HAP-1 (cell line): Measurements from ENCODE around the gene SLMAP.
"Not testable (repeated sequence)": the region's sequence is repeated elsewhere in the genome, so short reads cannot be mapped to it uniquely, and the experiment has no call there.

Experiments
- DNase-seq, 2 experiments: peaks; one replicate each; pipeline ENCODE4 v3.0.0-alpha.2; 2016 to 2020; ENCODE audit warnings: low spot score in 2 of 2
- H3K27me3 ChIP-seq: fragments of 250-450 bp; sonication (Bioruptor Pico); 2 replicates; pipeline ENCODE4 v1.5.1; 2020; ENCODE audit warnings: low read depth, mild to moderate bottlenecking, moderate library complexity
- H3K36me3 ChIP-seq: fragments of 250-450 bp; sonication (Bioruptor Pico); replicated peaks from 2 replicates; pipeline ENCODE4 v1.5.1; 2020; ENCODE audit warnings: mild to moderate bottlenecking
- H3K4me1 ChIP-seq: fragments of 250-450 bp; sonication (Bioruptor Pico); 2 replicates; pipeline ENCODE4 v1.5.1; 2020; ENCODE audit warnings: mild to moderate bottlenecking
- H3K4me3 ChIP-seq: fragments of 250-450 bp; sonication (Bioruptor Pico); 2 replicates; pipeline ENCODE4 v1.5.1; 2020; ENCODE audit warnings: mild to moderate bottlenecking, moderate library complexity
- H3K9me3 ChIP-seq: fragments of 250-450 bp; sonication (Bioruptor Pico); 2 replicates; pipeline ENCODE4 v1.5.1; 2020; ENCODE audit warnings: mild to moderate bottlenecking, moderate library complexity
- in situ Hi-C: fragments of 300-500 bp; cut with MboI; formaldehyde crosslinking; loops from 3 replicates; pipeline ENCODE4 v1.14.3; 2020; ENCODE audit warnings: low sequenced_read_pairs, inconsistent platforms, mixed read lengths

Gene SLMAP

DNA sequence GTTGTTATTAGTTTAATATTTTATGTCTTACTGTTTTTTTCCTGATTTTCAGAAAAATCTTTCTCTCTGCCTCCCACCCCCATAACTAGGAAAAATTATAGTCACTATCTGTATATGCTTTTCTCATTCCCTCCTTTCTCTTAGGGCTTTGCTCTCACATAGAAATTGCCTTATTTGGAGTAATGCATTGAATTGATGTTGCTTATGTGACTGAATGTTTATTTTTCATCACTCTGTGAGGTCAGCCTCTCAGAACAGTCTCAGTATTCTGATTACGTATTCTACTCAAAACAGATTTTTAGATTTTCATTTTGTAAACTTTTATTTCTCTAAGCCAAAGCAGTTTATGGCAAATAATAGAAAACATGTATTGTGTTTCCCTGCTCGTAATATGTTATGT lies 121.0 kb downstream of the SLMAP start:
- H3K27me3 ChIP-seq = no peaks in the 10 kb centered on the region
- peaks cover 1% of the 10 kb centered on the region for H3K4me1 ChIP-seq
- in situ Hi-C loops = no loop called here
- no peak overlapping the region for H3K4me3 ChIP-seq
- H3K36me3 ChIP-seq = peaks cover 4% of the 10 kb centered on the region
- H3K9me3 ChIP-seq = no peaks in the 10 kb centered on the region
- DNase-seq = no peak

DNA sequence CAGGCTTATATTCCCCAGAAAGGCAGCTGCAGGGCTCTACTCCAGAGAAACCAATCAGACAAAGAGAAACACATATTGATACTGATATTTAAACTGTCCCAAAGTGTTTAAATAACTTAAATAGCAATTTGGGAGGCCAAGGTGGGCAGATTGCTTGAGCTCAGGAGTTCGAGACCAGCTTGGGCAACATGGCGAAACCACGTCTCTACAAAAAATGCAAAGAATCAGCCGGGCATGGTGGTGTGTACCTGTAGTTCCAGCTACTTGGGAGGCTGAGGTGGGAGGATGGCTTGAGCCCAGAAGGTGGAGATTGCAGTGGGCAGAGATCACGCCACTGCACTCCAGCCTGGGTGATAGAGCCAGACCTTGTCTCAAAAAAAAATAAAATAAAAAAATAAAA lies 128.3 kb downstream of the SLMAP start:
- in situ Hi-C loops, DNase-seq, H3K4me3 ChIP-seq, H3K27me3 ChIP-seq, H3K9me3 ChIP-seq, H3K36me3 ChIP-seq: not testable (repeated sequence)
- H3K4me1 ChIP-seq = peaks cover 17% of the 10 kb centered on the region

DNA sequence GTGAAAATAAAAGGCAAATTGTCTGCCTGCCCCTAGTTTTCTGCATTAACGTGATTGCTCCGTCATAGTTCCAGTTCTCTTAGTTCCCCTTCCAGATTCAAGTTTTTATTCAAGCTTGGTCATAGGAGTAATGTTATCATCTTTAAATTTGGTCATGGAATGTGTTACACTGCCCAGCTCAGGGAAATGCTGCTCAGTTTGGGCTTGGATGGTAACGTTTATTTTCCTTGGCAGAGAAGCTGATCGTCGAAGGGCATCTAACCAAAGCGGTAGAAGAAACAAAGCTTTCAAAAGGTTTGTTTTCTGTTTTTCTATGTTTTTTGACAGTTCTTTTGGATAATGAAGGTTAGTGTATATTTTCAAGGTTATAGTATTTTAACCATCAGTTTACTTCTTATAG lies 133.7 kb downstream of the SLMAP start:
- Histone ChIP-seq H3K4me1 (no peaks in the 10 kb centered on the region), H3K4me3 (no peak overlapping the region), H3K9me3 (no peaks in the 10 kb centered on the region), H3K36me3 (peaks cover 3% of the 10 kb centered on the region; the same call in 1 of the 2 replicates), H3K27me3 (no peaks in the 10 kb centered on the region)
- no peak for DNase-seq
- in situ Hi-C loops = no loop called here

DNA sequence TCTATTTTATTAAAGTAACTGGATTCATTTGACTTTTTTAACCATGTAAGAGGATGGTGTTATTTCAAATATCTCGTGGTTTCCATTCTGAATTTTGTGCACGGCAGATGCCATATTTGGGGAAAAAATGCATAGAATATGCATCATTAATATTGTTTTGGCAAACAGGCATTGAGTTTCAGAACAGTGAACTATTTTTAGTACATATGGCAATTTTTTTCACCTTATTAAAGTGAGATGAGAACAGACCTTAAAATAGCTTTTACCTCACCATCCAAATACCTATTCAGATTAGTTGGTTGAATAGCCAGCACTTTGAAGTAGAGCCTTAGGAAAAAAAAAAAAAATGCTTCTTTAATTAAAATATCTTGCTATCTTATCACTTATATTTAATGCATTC lies 134.8 kb downstream of the SLMAP start:
- no peak for DNase-seq
- Histone ChIP-seq H3K4me3 (no peak overlapping the region), H3K36me3 (peaks cover 3% of the 10 kb centered on the region; the same call in 1 of the 2 replicates), H3K27me3 (no peaks in the 10 kb centered on the region), H3K9me3 (no peaks in the 10 kb centered on the region), H3K4me1 (no peaks in the 10 kb centered on the region)
- in situ Hi-C loops = no loop called here

DNA sequence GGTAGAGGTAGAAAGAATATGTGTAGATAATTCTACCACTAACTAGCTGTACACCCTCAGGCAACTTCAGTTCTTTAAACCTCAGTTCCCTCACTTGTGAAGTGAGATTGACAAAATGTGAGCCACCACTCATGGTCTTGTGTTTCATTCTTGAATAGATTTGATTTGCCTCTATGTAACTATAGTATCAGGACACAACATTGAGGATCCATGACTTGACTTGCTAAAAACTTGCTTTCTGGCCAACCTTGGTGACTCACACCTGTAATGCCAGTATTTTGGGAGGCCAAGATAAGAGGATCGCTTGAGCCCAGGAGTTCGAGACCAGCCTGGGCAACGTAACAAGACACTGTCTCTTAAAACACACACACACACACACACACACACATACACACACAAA lies 136.3 kb downstream of the SLMAP start:
- H3K4me3 ChIP-seq = no peak overlapping the region
- no peaks in the 10 kb centered on the region for H3K9me3 ChIP-seq
- DNase-seq = no peak
- peaks cover 2% of the 10 kb centered on the region; the same call in 1 of the 2 replicates for H3K4me1 ChIP-seq
- in situ Hi-C loops = no loop called here
- H3K36me3 ChIP-seq = peaks cover under 1% of the 10 kb centered on the region; the same call in 1 of the 2 replicates
- no peaks in the 10 kb centered on the region for H3K27me3 ChIP-seq

DNA sequence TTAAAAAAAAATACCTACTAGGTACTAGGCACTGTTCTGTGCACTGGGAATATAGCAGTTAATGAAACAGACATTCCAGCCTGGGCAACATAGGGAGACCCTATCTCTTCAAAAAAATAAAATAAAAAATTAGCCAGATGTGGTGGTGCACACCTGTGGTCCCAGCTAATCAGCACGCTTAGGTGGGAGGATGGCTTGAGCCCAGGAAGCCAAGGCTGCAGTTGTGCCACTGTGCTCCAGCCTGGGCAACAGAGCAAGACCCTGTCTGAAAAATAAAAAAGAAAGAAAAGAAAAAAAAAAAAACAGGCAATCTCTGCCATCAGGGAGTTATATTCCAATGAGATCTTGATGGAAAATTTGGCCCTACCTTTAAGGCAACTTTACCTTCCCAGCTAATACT lies 137.0 kb downstream of the SLMAP start:
- Histone ChIP-seq H3K36me3 (no peaks in the 10 kb centered on the region), H3K9me3 (no peaks in the 10 kb centered on the region), H3K27me3 (no peaks in the 10 kb centered on the region), H3K4me3 (no peak overlapping the region), H3K4me1 (peaks cover 2% of the 10 kb centered on the region; the same call in 1 of the 2 replicates)
- in situ Hi-C loops = no loop called here
- DNase-seq = no peak

- Histone ChIP-seq H3K27me3 (no peaks in the 10 kb centered on the region), H3K4me3 (no peak overlapping the region), H3K4me1 (peaks cover 2% of the 10 kb centered on the region; the same call in 1 of the 2 replicates), H3K36me3 (no peaks in the 10 kb centered on the region), H3K9me3 (no peaks in the 10 kb centered on the region)
- DNase-seq = no peak
- in situ Hi-C loops = no loop called here
Observed at GRCh38 chr3:57893668-57894067, 137.6 kb downstream of the SLMAP start.

DNA sequence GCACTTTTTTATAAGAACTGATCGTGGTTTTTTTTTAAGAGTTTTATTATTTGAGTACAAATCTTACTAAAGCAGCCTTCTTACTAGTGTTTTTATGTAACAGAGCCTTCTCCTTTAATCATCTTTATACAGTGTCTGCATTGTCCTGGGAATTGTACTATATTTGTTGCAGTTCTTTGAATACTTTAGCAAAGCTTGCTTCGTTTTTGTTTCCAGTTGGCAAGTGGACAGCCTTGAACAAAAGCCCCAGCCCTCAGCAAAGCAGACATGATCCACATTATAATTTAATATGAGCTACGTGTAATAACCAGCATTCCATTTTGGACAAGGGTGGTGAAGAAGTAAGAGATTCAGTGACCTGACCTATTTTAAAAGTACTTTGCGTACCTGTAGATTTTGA lies 139.9 kb downstream of the SLMAP start:
- peak; percentile 47 to 55 for DNase-seq
- in situ Hi-C loops = no loop called here
- H3K36me3 ChIP-seq = no peaks in the 10 kb centered on the region
- H3K9me3 ChIP-seq = no peaks in the 10 kb centered on the region
- peaks cover 2% of the 10 kb centered on the region; the same call in 1 of the 2 replicates for H3K4me1 ChIP-seq
- H3K4me3 ChIP-seq = no peak overlapping the region
- H3K27me3 ChIP-seq = no peaks in the 10 kb centered on the region

GRCh38 chr3:57896691-57897090 lies 140.6 kb downstream of the SLMAP start:
- DNase-seq = no peak
- Histone ChIP-seq H3K9me3 (no peaks in the 10 kb centered on the region), H3K27me3 (no peaks in the 10 kb centered on the region), H3K4me1 (peaks cover 2% of the 10 kb centered on the region; the same call in 1 of the 2 replicates), H3K36me3 (no peaks in the 10 kb centered on the region), H3K4me3 (no peak overlapping the region)
- in situ Hi-C loops = no loop called here

GRCh38 chr3:57900786-57901185 lies 144.7 kb downstream of the SLMAP start:
- in situ Hi-C loops = no loop called here
- Histone ChIP-seq H3K27me3 (no peaks in the 10 kb centered on the region), H3K4me1 (peaks cover 2% of the 10 kb centered on the region; the same call in 1 of the 2 replicates), H3K36me3 (no peaks in the 10 kb centered on the region), H3K9me3 (no peaks in the 10 kb centered on the region), H3K4me3 (no peak overlapping the region)
- no peak for DNase-seq

GRCh38 chr3:57903124-57903890 lies 147.2 kb downstream of the SLMAP start:
- H3K9me3 ChIP-seq = no peaks in the 10 kb centered on the region
- in situ Hi-C loops = no loop called here
- DNase-seq = no peak
- H3K4me1 ChIP-seq = no peaks in the 10 kb centered on the region; the same call in 1 of the 2 replicates
- H3K4me3 ChIP-seq = no peak overlapping the region
- peaks cover 3% of the 10 kb centered on the region; the same call in 1 of the 2 replicates for H3K36me3 ChIP-seq
- no peaks in the 10 kb centered on the region for H3K27me3 ChIP-seq

DNA sequence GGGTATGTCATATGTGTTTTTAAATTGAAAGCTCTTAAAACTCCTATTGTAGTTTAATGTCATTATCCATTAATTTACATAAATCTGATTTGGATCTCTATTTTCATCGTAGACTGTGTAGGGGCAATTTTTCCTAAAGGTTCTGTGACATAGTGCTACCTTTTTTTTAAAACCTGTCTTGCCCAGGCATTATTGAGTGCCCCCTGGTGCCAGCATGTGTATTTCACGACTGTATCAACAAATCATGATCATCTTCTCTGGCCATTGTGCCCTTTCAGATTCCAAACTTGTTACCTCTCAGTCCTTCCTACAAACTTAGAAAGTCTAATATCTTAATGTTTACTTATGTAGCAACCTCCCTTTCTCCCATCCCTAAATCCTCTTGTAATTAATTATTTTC lies 154.9 kb downstream of the SLMAP start:
- Histone ChIP-seq H3K9me3 (no peaks in the 10 kb centered on the region), H3K27me3 (no peaks in the 10 kb centered on the region), H3K4me3 (no peak overlapping the region), H3K4me1 (no peaks in the 10 kb centered on the region), H3K36me3 (peaks cover 20% of the 10 kb centered on the region)
- in situ Hi-C loops = no loop called here
- peak; percentile 11 to 43 for DNase-seq

GRCh38 chr3:57911593-57911992 lies 155.5 kb downstream of the SLMAP start:
- H3K36me3 ChIP-seq = peaks cover 25% of the 10 kb centered on the region
- no peak for DNase-seq
- no peaks in the 10 kb centered on the region for H3K4me1 ChIP-seq
- H3K27me3 ChIP-seq = no peaks in the 10 kb centered on the region
- in situ Hi-C loops = no loop called here
- no peak overlapping the region for H3K4me3 ChIP-seq
- H3K9me3 ChIP-seq = no peaks in the 10 kb centered on the region

- no peak for DNase-seq
- in situ Hi-C loops = no loop called here
- peaks cover 25% of the 10 kb centered on the region for H3K36me3 ChIP-seq
- no peaks in the 10 kb centered on the region for H3K4me1 ChIP-seq
- H3K4me3 ChIP-seq = no peak overlapping the region
- H3K27me3 ChIP-seq = no peaks in the 10 kb centered on the region
- no peaks in the 10 kb centered on the region for H3K9me3 ChIP-seq
Observed at GRCh38 chr3:57917601-57918000, 161.5 kb downstream of the SLMAP start.
